ENCODE data around the gene TERT.

- TF ChIP-seq CTCF (conservative IDR thresholded peaks at IDR 0.05; ENCODE audit: low read depth, low read length) (no peak), EZH2 (IDR thresholded peaks at IDR 0.05; ENCODE audit: low read length, unreplicated experiment) (no peak)
Measured at GRCh38 chr5:1216211-1216917, 78.5 kb downstream of the TERT start.

Measured in PC-3 (cell line).